OCI-LY7 (cell line): ENCODE measurements around the gene PDE4A. TPM values are rescaled to one million over a fixed set of nuclear protein-coding genes. Genes with fewer than 3 reads are reported as not detected.

Experiments used
- BruUV-seq: library from RNA; stranded (reverse); fragments of 400-500 nt; replicated peaks from 2 replicates; lab custom pipeline; 2021; lab: Mats Ljungman, UMichigan
- CTCF ChIA-PET: fragments of 300-600 bp; sonication (Branson Sonifier 250); formaldehyde crosslinking; loops from one replicate; lab custom pipeline; 2022; ENCODE audit warnings: antibody characterized with exemption; ENCODE audit not compliant: unreplicated experiment; lab: Charles Lee
- POLR2A ChIA-PET: fragments of 300-600 bp; sonication (Branson Sonifier 250); formaldehyde crosslinking; loops from one replicate; lab custom pipeline; 2022; ENCODE audit warnings: antibody characterized with exemption; lab: Charles Lee
- DNase-seq: peaks from one replicate; pipeline ENCODE4 v3.0.0-alpha.2; 2015; ENCODE audit warnings: low spot score
- H2AFZ ChIP-seq: fragments of 200-600 bp; sonication (generic), shearing (Covaris generic); 2 replicates; pipeline ENCODE4 v1.6.1; 2014; ENCODE audit warnings: mild to moderate bottlenecking, antibody characterized with exemption, low read length, moderate library complexity
- H3K27ac ChIP-seq: fragments of 200-600 bp; sonication (generic); 2 replicates; pipeline ENCODE4 v1.5.1; 2014; ENCODE audit warnings: mixed run types, low read depth, mild to moderate bottlenecking, moderate library complexity, low read length, inconsistent platforms; ENCODE audit not compliant: poor library complexity, severe bottlenecking
- H3K36me3 ChIP-seq: fragments of 200-600 bp; sonication (generic); 2 replicates; pipeline ENCODE4 v1.6.1; 2014; ENCODE audit warnings: mild to moderate bottlenecking, antibody characterized with exemption, low read length, moderate library complexity, mixed read lengths; ENCODE audit not compliant: insufficient read depth
- H3K4me1 ChIP-seq: fragments of 200-600 bp; sonication (generic); 2 replicates; pipeline ENCODE4 v1.5.1; 2014; ENCODE audit warnings: mild to moderate bottlenecking, low read length; ENCODE audit not compliant: insufficient read depth, poor library complexity, severe bottlenecking
- H3K4me2 ChIP-seq: fragments of 200-600 bp; sonication (generic); 2 replicates; pipeline ENCODE4 v1.6.1; 2014; ENCODE audit warnings: mild to moderate bottlenecking, low read length
- H3K4me3 ChIP-seq: fragments of 200-600 bp; sonication (generic); 2 replicates; pipeline ENCODE4 v1.5.1; 2014; ENCODE audit warnings: mild to moderate bottlenecking, low read depth, low read length; ENCODE audit not compliant: poor library complexity, severe bottlenecking
- H3K79me2 ChIP-seq: fragments of 200-600 bp; sonication (generic); 2 replicates; pipeline ENCODE4 v1.6.1; 2016; ENCODE audit warnings: low read depth, mild to moderate bottlenecking, low read length, moderate library complexity, mixed read lengths; ENCODE audit not compliant: insufficient read depth
- H3K9me2 ChIP-seq: fragments of 200-600 bp; sonication (generic); 2 replicates; pipeline ENCODE4 v1.6.1; 2016; ENCODE audit warnings: mild to moderate bottlenecking, low read length, mixed read lengths; ENCODE audit not compliant: insufficient read depth
- H3K9me3 ChIP-seq: fragments of 200-600 bp; sonication (generic); 2 replicates; pipeline ENCODE4 v1.6.1; 2014; ENCODE audit warnings: mild to moderate bottlenecking, mixed run types, low read length, mixed read lengths
- H4K20me1 ChIP-seq: fragments of 200-600 bp; sonication (generic); 2 replicates; pipeline ENCODE4 v1.6.1; 2014; ENCODE audit warnings: mild to moderate bottlenecking, antibody characterized with exemption, low read length, moderate library complexity, mixed read lengths; ENCODE audit not compliant: insufficient read depth
- EZH2phosphoT487 ChIP-seq: fragments of 200-600 bp; sonication (generic); IDR thresholded peaks from 2 replicates; pipeline ENCODE4 v1.6.1; 2018; ENCODE audit warnings: low read depth, borderline replicate concordance, mild to moderate bottlenecking, mixed run types, antibody characterized with exemption, low read length, moderate library complexity, mixed read lengths
- intact Hi-C: fragments of 100-400 bp; cut with micrococcal nuclease; formaldehyde crosslinking; loops from one replicate; pipeline ENCODE4 v1.10.0; 2022; ENCODE audit not compliant: unreplicated experiment
- total RNA-seq, 2 experiments: library from RNA; depleted of rRNA in 1 of 2; stranded (reverse); fragments of >200 nt in 1 of 2; shearing (Covaris generic) in 1 of 2; gene quantifications; 2 replicates each; pipeline ENCODE4 v1.2.3, GENCODE V29; 2014 to 2022
- TF ChIP-seq, protein P1 (sequence below): fragments of 200-600 bp; sonication (generic); conservative IDR thresholded peaks from 2 replicates; pipeline ENCODE4 v1.5.1; 2014; ENCODE audit warnings: mild to moderate bottlenecking, antibody characterized with exemption, low read length, moderate library complexity, mixed read lengths

Gene PDE4A
- total RNA-seq, 2 experiments from 2014 or later = 16.4 to 45.1 TPM

GRCh38 chr19:10395003-10395402 lies 25.3 kb upstream of the PDE4A start:
- H3K79me2 ChIP-seq = peaks cover 28% of the 10 kb centered on the region
- POLR2A ChIA-PET = no interaction called here
- no peak for TF ChIP-seq EZH2phosphoT487
- TF ChIP-seq, protein P1, sequence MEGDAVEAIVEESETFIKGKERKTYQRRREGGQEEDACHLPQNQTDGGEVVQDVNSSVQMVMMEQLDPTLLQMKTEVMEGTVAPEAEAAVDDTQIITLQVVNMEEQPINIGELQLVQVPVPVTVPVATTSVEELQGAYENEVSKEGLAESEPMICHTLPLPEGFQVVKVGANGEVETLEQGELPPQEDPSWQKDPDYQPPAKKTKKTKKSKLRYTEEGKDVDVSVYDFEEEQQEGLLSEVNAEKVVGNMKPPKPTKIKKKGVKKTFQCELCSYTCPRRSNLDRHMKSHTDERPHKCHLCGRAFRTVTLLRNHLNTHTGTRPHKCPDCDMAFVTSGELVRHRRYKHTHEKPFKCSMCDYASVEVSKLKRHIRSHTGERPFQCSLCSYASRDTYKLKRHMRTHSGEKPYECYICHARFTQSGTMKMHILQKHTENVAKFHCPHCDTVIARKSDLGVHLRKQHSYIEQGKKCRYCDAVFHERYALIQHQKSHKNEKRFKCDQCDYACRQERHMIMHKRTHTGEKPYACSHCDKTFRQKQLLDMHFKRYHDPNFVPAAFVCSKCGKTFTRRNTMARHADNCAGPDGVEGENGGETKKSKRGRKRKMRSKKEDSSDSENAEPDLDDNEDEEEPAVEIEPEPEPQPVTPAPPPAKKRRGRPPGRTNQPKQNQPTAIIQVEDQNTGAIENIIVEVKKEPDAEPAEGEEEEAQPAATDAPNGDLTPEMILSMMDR = no peak
- no peaks in the 10 kb centered on the region for H3K9me2 ChIP-seq
- H3K4me2 ChIP-seq = no peak overlapping the region
- no peak for DNase-seq
- peaks cover 14% of the 10 kb centered on the region for H3K4me1 ChIP-seq
- intact Hi-C loops = no loop called here
- no peak overlapping the region for H3K27ac ChIP-seq
- H2AFZ ChIP-seq = no peak overlapping the region
- CTCF ChIA-PET = interaction anchor here (1.0 kb wide), 1 partner anchor 14 kb away, joined by 3 read pairs; no protein-coding TSS in a partner anchor
- H3K36me3 ChIP-seq = peaks cover 84% of the 10 kb centered on the region
- no TSS peak for BruUV-seq
- H3K9me3 ChIP-seq = no peaks in the 10 kb centered on the region
- H3K4me3 ChIP-seq = no peak overlapping the region
- no peaks in the 10 kb centered on the region for H4K20me1 ChIP-seq

- Histone ChIP-seq H3K27ac (no peak overlapping the region), H3K36me3 (peaks cover 84% of the 10 kb centered on the region), H2AFZ (no peak overlapping the region), H3K4me2 (no peak overlapping the region), H4K20me1 (no peaks in the 10 kb centered on the region), H3K79me2 (peaks cover 33% of the 10 kb centered on the region), H3K9me3 (no peaks in the 10 kb centered on the region), H3K4me1 (peaks cover 18% of the 10 kb centered on the region), H3K4me3 (no peak overlapping the region), H3K9me2 (no peaks in the 10 kb centered on the region)
- no peak for TF ChIP-seq EZH2phosphoT487
- TF ChIP-seq, protein P1 = no peak
- ChIA-PET CTCF (interaction anchor here (0.6 kb wide), 2 partner anchors 138 to 157 kb away, joined by 7 to 9 read pairs; no protein-coding TSS in a partner anchor), POLR2A (no interaction called here)
- TSS peak; percentile 88 for BruUV-seq
- intact Hi-C loops = no loop called here
- DNase-seq = no peak
Measured at GRCh38 chr19:10395436-10395835, 24.9 kb upstream of the PDE4A start.

- no peaks in the 10 kb centered on the region for H3K9me2 ChIP-seq
- no peak overlapping the region for H3K4me3 ChIP-seq
- intact Hi-C loops = no loop called here
- H3K36me3 ChIP-seq = peaks cover 84% of the 10 kb centered on the region
- TF ChIP-seq, protein P1 = no peak
- no peak for TF ChIP-seq EZH2phosphoT487
- no TSS peak for BruUV-seq
- peaks cover 37% of the 10 kb centered on the region for H3K79me2 ChIP-seq
- H2AFZ ChIP-seq = no peak overlapping the region
- no peaks in the 10 kb centered on the region for H3K9me3 ChIP-seq
- POLR2A ChIA-PET = no interaction called here
- H3K4me2 ChIP-seq = no peak overlapping the region
- CTCF ChIA-PET = interaction anchor here (0.6 kb wide), 2 partner anchors 138 to 157 kb away, joined by 7 to 9 read pairs; no protein-coding TSS in a partner anchor
- DNase-seq = no peak
- peaks cover 22% of the 10 kb centered on the region for H3K4me1 ChIP-seq
- H4K20me1 ChIP-seq = 0 out of 2 replicates have a peak, but pooled peaks cover 3% of the 10 kb centered on the region
- H3K27ac ChIP-seq = no peak overlapping the region
Measured at GRCh38 chr19:10395917-10396316, 24.4 kb upstream of the PDE4A start.
